ENCODE data around the gene ERBIN.
"Not testable (repeated sequence)": the region's sequence is repeated elsewhere in the genome, so short reads cannot be mapped to it uniquely, and the experiment has no call there.

The ERBIN gene

GRCh38 chr5:66013397-66013796 lies 87.0 kb downstream of the ERBIN start:
- DNase-seq, result no peak

DNA sequence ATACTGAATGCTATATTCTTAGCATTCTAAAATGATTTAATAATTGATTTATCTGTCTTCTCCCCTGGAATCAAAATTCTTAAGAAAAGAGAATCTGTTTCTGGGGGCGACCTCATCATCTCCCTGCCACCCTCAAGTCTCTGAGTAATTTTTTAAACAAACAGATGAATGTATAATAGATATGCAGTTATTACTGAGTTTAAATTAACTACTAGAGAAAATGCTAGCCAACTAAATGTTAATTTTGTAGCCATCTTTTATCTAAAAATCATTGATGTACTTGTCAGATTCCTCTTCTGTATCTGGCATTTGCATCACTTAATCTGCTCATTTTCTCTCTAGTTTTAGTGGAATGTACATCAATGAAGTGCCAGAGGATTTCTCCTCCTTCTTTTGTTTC lies 87.5 kb downstream of the ERBIN start:
- no peak for DNase-seq

GRCh38 chr5:66015196-66015960 lies 89.0 kb downstream of the ERBIN start:
- no peak for DNase-seq

DNA sequence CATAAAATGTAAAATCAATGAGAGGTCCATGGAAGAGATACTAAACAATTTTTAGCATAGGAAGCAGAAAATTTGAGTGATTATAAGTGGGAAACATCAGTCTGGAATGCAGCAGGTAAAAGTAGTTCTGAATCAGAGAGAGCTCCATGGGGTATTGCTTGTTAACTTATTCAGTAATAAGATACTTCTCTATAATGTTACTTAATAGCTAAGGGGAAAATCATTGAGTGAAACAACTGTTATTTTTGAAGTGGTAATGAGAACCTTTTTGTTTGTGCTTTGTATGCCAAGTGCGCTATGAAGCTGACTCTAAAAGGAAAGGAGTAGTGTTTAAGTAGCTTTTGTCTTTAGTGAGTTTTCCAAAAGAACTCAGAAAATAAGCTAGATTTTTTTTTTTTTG lies 95.2 kb downstream of the ERBIN start:
- DNase-seq, result no peak

DNA sequence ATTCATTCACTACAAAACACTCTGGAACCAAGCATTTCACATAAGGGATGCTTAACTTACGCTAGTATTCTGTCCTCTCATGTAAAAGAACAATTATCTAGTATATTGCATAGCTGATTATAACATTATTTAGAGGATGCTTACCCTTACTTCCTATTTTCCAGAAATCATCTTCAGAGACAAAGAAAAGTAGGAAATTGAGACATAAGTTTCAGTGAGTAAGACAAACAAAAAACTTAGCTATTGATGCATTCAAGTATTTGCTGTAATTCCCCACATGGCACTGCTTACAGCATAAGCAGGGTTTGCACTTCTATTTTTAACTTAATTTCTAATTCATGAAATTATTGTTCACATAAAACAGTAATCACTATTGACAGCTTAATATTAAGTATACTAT lies 112.9 kb downstream of the ERBIN start:
- DNase-seq, result no peak

DNA sequence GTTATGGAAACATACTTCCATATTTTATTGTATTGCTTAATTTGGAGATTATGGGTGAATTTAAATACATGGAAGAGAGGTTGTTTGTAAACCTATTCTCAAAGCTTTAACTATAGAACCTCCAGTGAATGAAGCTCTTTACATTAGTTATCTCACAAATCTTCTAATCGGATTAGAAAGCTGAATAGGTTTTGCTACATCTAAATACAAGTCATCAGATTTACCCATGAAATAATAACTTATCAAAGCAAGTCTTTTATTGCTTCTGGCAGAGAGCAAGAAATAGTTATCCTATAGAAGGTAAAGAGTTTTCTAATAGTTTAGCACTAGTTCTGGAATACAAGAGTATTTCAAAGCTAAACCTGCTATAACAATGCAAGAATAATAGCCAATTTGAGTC lies 113.3 kb downstream of the ERBIN start:
- no peak for DNase-seq

DNA sequence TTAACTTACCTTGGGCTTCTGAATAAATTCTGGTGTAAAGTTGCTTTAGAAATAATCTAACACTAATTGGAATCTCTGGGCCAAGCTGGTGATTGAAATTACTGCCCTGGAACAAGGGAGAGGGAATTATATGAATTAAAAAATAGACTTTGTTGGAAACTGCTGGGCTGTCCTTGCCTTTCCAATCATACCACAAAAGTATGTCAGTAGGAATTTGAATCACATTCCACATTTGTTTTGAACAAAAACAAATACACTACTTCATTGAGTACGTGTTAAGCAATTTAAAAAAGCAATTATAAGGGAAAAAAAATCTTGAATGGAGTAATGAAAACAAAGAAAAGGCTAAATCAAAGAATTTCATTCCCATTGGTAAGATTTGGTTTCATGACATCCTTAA lies 115.3 kb downstream of the ERBIN start:
- DNase-seq, result no peak

DNA sequence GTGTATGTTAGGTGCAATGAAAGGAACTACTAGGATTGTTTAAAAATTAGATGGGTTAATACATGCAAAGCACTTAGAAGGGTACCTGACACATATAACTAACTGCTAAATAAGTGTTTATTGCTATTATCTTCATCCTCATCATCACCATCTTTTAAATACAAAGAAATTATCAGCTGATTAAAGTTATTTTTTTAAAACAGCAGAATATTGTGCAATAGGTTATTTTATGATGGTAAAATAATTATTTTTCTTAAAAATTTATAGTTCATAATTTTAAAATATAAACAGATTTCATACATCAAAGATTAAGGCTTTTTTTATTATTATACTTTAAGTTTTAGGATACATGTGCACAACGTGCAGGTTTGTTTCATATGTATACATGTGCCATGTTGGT lies 130.9 kb downstream of the ERBIN start:
- DNase-seq, result no peak

GRCh38 chr5:66061320-66061719 lies 134.9 kb downstream of the ERBIN start:
- not testable (repeated sequence) for DNase-seq

GRCh38 chr5:66063061-66063460 lies 136.7 kb downstream of the ERBIN start:
- not testable (repeated sequence) for DNase-seq

- DNase-seq, result no peak
These were observed 140.5 kb downstream of the ERBIN start for GRCh38 chr5:66066826-66067225.

DNA sequence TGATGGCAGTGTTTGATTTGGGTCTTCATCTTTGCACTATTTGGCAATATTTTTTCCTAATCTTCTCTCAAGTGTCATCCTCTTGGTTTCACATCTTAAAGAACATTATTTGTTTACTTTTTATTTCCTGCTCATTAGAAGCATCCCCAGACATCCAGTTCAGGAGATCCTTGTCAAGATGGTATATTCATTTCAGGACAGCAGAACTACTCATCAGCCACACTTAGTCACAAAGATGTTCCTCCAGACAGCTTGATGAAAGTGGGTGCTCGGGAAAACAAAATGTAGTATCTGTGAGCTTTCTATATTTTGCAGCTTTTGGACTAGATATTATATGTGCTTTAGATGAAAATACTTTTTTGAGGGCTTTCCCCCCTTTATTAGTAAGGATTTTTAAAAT lies 145.7 kb downstream of the ERBIN start:
- DNase-seq, result no peak

GRCh38 chr5:66074901-66075300 lies 148.5 kb downstream of the ERBIN start:
- DNase-seq, result no peak

GRCh38 chr5:66080664-66081063 lies 154.3 kb downstream of the ERBIN start:
- DNase-seq, result no peak

GRCh38 chr5:66089384-66089783 lies 163.0 kb downstream of the ERBIN start:
- no peak for DNase-seq

GRCh38 chr5:66100851-66101250 lies 174.5 kb downstream of the ERBIN start:
- DNase-seq, result no peak

DNA sequence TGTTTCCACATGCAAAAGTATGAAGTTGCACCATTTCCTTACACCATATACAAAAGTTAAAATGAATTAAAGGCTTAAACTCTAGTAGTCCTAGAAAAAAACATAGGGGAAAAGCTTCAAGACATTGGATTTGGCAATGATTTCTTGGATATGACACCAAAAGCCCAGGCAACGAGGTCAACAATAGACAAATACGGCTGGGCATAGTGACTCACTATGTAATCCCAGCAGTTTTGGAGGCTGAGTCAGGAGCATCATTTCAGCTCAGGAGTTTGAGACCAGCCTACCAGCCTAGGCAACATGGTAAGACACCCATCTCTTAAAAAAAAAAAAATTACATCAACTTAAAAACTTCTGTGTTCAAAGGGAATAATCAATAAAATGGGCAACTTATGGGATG lies 186.8 kb downstream of the ERBIN start:
- no peak for DNase-seq

- no peak for DNase-seq
These were observed 191.9 kb downstream of the ERBIN start for GRCh38 chr5:66118304-66118703.

DNA sequence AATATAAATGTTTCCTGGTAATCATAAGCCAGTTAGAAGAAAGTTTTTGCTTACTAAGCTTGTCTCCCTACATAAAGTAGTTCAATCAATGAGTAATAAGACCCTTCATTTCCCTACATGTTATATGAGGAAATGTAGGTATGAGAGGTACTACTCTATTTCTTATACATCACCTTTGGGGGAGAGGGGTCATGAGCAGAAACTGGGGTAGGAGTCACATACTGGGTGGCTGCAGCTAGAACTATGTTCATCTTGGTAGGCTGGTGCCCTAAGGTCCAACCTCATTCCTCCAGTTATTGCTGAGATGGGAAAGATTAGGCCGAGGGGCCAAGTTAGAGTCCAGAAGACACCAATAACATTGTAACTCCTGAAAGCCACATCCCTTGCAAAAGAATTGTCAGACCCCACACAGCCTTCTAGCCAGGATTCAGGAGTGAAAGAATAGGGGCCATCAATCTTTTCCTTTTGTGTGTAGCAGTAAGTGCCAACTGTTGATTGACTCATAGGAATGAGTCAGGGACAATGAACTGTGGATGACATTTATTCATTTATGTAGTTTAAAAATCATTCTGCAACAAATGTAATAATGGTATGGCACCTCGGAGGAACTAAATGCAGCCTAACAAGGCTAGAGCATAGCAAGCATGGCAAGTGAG lies 196.1 kb downstream of the ERBIN start:
- no peak for DNase-seq

DNA sequence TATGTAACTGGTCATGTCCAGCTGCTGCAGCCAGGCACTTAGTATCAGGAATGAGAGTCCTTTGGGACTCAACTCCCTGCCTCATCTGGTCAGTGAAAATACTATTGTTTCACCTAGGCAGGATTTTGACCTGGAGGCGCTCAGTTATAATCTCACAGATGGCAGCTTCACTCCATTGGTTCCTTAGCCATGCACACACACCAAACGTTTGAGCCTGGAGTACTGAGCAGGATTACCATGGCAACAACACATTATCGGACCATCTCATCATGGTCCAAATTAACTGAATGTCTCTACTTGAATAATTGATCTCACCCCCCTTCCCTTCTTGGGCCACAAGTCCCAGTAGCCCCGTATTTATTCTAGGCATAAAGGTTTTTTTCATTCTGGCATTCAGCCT lies 202.8 kb downstream of the ERBIN start:
- DNase-seq, result no peak

- DNase-seq, result no peak
These were observed 204.1 kb downstream of the ERBIN start for GRCh38 chr5:66130493-66130892.

Measured in CD4-positive, alpha-beta T cell treated with Interleukin-6 for 4 hours (primary cell).